Measurements from ENCODE around the gene SCGB3A1. TPM values are rescaled to one million over a fixed set of nuclear protein-coding genes. Genes with fewer than 3 reads are reported as not detected.

Gene SCGB3A1
- total RNA-seq, 1 experiment from 2014 or later = not detected

GRCh38 chr5:180622910-180623309 is 31.6 kb upstream of the SCGB3A1 start (continued):
- TF ChIP-seq, protein P1, sequence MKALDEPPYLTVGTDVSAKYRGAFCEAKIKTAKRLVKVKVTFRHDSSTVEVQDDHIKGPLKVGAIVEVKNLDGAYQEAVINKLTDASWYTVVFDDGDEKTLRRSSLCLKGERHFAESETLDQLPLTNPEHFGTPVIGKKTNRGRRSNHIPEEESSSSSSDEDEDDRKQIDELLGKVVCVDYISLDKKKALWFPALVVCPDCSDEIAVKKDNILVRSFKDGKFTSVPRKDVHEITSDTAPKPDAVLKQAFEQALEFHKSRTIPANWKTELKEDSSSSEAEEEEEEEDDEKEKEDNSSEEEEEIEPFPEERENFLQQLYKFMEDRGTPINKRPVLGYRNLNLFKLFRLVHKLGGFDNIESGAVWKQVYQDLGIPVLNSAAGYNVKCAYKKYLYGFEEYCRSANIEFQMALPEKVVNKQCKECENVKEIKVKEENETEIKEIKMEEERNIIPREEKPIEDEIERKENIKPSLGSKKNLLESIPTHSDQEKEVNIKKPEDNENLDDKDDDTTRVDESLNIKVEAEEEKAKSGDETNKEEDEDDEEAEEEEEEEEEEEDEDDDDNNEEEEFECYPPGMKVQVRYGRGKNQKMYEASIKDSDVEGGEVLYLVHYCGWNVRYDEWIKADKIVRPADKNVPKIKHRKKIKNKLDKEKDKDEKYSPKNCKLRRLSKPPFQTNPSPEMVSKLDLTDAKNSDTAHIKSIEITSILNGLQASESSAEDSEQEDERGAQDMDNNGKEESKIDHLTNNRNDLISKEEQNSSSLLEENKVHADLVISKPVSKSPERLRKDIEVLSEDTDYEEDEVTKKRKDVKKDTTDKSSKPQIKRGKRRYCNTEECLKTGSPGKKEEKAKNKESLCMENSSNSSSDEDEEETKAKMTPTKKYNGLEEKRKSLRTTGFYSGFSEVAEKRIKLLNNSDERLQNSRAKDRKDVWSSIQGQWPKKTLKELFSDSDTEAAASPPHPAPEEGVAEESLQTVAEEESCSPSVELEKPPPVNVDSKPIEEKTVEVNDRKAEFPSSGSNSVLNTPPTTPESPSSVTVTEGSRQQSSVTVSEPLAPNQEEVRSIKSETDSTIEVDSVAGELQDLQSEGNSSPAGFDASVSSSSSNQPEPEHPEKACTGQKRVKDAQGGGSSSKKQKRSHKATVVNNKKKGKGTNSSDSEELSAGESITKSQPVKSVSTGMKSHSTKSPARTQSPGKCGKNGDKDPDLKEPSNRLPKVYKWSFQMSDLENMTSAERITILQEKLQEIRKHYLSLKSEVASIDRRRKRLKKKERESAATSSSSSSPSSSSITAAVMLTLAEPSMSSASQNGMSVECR (CRISPR knock-in tag; IDR thresholded peaks at IDR 0.05; ENCODE audit: borderline replicate concordance) = no peak
- TF ChIP-seq ZMAT4 (CRISPR knock-in tag; IDR thresholded peaks at IDR 0.05) (no peak), RORB (CRISPR knock-in tag; IDR thresholded peaks at IDR 0.05) (no peak), E2F4 (CRISPR knock-in tag; IDR thresholded peaks at IDR 0.05; ENCODE audit: borderline replicate concordance, low read depth) (no peak), ZNF416 (CRISPR knock-in tag; IDR thresholded peaks at IDR 0.05) (no peak), AR (CRISPR knock-in tag; IDR thresholded peaks at IDR 0.05) (no peak), GTF2I (CRISPR knock-in tag; conservative IDR thresholded peaks at IDR 0.05) (no peak), JAZF1 (CRISPR knock-in tag; IDR thresholded peaks at IDR 0.05) (no peak), ZNF219 (CRISPR knock-in tag; IDR thresholded peaks at IDR 0.05; ENCODE audit: borderline replicate concordance) (no peak)
- TF ChIP-seq, protein P2, sequence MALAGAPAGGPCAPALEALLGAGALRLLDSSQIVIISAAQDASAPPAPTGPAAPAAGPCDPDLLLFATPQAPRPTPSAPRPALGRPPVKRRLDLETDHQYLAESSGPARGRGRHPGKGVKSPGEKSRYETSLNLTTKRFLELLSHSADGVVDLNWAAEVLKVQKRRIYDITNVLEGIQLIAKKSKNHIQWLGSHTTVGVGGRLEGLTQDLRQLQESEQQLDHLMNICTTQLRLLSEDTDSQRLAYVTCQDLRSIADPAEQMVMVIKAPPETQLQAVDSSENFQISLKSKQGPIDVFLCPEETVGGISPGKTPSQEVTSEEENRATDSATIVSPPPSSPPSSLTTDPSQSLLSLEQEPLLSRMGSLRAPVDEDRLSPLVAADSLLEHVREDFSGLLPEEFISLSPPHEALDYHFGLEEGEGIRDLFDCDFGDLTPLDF (CRISPR knock-in tag; IDR thresholded peaks at IDR 0.05) = no peak
- TF ChIP-seq, protein P3, sequence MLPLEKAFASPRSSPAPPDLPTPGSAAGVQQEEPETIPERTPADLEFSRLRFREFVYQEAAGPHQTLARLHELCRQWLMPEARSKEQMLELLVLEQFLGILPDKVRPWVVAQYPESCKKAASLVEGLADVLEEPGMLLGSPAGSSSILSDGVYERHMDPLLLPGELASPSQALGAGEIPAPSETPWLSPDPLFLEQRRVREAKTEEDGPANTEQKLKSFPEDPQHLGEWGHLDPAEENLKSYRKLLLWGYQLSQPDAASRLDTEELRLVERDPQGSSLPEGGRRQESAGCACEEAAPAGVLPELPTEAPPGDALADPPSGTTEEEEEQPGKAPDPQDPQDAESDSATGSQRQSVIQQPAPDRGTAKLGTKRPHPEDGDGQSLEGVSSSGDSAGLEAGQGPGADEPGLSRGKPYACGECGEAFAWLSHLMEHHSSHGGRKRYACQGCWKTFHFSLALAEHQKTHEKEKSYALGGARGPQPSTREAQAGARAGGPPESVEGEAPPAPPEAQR (CRISPR knock-in tag; IDR thresholded peaks at IDR 0.05) = no peak

DNA sequence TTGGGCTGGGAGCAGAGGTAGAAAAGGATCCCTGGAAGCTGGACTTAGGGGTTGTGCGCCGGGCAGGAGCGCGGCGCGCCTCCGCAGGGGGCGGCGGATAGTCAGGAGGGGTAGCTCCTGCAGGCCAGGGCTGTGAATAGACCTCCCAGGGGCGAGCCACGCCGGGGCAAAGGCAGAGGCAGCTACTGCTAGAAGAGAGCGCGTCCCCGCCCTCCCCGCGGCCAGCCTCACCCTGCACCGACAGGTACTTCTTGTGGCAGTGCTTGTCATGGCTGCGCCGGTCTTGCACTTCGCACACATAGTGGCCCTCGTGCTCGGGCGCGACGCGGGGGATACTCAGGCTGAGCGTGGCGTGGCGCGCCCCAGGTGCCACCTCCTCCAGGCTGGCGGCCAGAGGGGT is 30.0 kb upstream of the SCGB3A1 start:
- H3K4me3 Mint-ChIP-seq = no peak overlapping the region
- CTCF ChIA-PET = interaction anchor here (0.7 to 1.1 kb wide), 3 partner anchors 10 to 289 kb away, joined by 3 to 6 read pairs (median 5); no protein-coding TSS in a partner anchor
- H3K9me3 Mint-ChIP-seq = no peaks in the 10 kb centered on the region
- ATAC-seq (no peak), DNase-seq (ENCODE audit: low spot score) (no peak)
- POLR2A ChIA-PET = no interaction called here
- H3K36me3 Mint-ChIP-seq = no peaks in the 10 kb centered on the region
- peaks cover 2% of the 10 kb centered on the region; the same call in 1 of the 2 replicates for H3K4me1 Mint-ChIP-seq
- H3K27ac Mint-ChIP-seq = no peak overlapping the region
- H3K27me3 Mint-ChIP-seq (ENCODE audit: low read depth) = peaks cover 14% of the 10 kb centered on the region
- TF ChIP-seq, protein P4, sequence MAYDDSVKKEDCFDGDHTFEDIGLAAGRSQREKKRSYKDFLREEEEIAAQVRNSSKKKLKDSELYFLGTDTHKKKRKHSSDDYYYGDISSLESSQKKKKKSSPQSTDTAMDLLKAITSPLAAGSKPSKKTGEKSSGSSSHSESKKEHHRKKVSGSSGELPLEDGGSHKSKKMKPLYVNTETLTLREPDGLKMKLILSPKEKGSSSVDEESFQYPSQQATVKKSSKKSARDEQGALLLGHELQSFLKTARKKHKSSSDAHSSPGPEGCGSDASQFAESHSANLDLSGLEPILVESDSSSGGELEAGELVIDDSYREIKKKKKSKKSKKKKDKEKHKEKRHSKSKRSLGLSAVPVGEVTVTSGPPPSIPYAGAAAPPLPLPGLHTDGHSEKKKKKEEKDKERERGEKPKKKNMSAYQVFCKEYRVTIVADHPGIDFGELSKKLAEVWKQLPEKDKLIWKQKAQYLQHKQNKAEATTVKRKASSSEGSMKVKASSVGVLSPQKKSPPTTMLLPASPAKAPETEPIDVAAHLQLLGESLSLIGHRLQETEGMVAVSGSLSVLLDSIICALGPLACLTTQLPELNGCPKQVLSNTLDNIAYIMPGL (CRISPR knock-in tag; IDR thresholded peaks at IDR 0.05) = no peak
- TF ChIP-seq ZNF425 (CRISPR knock-in tag; conservative IDR thresholded peaks at IDR 0.05) (no peak), FOXK1 (CRISPR knock-in tag; IDR thresholded peaks at IDR 0.05) (no peak), TP53 (CRISPR knock-in tag; IDR thresholded peaks at IDR 0.05) (no peak)
- TF ChIP-seq, protein P1 (CRISPR knock-in tag; IDR thresholded peaks at IDR 0.05; ENCODE audit: borderline replicate concordance) = no peak

Data from WTC11 (cell line).